K562 (cell line): ENCODE data around the gene RBX1.

Source experiments
- ATF7 ChIP-seq: fragments of 450-650 bp; IDR thresholded peaks from 2 replicates; pipeline ENCODE4 v1.7.1; 2014; ENCODE audit warnings: mild to moderate bottlenecking, moderate library complexity
- BRF2 ChIP-seq: IDR thresholded peaks from 3 replicates; pipeline ENCODE4 v1.6.1; 2011; ENCODE audit warnings: borderline replicate concordance, mild to moderate bottlenecking; ENCODE audit not compliant: insufficient read length, insufficient read depth
- CC2D1A ChIP-seq: fragments of 450-650 bp; IDR thresholded peaks from 2 replicates; pipeline ENCODE4 v1.6.1; 2017; ENCODE audit warnings: mild to moderate bottlenecking
- CHD4 ChIP-seq: fragments of 200-600 bp; sonication (generic); IDR thresholded peaks from 3 replicates; pipeline ENCODE4 v1.6.1; 2012; ENCODE audit warnings: low read depth, mild to moderate bottlenecking, mixed read lengths, low read length, inconsistent platforms; ENCODE audit not compliant: insufficient read depth, insufficient replicate concordance, poor library complexity, severe bottlenecking
- DNMT1 ChIP-seq: fragments of 450-650 bp; IDR thresholded peaks from 2 replicates; pipeline ENCODE4 v1.6.1; 2016; ENCODE audit warnings: antibody characterized with exemption, mild to moderate bottlenecking
- MTA1 ChIP-seq: fragments of 450-650 bp; IDR thresholded peaks from 2 replicates; pipeline ENCODE4 v1.6.1; 2017; ENCODE audit warnings: borderline replicate concordance
- NR2F6 ChIP-seq: fragments of 450-650 bp; formaldehyde crosslinking; IDR thresholded peaks from 2 replicates; pipeline ENCODE4 v1.4.0; 2020; ENCODE audit warnings: mild to moderate bottlenecking
- POLR2A ChIP-seq: fragments of 450-650 bp; conservative IDR thresholded peaks from 2 replicates; pipeline ENCODE4 v1.6.1; 2016
- POLR2G ChIP-seq: fragments of 200-400 bp; formaldehyde crosslinking; IDR thresholded peaks from 2 replicates; pipeline ENCODE4 v1.6.1; 2017; ENCODE audit warnings: low read depth, mild to moderate bottlenecking, antibody characterized with exemption, low read length, moderate library complexity
- ZC3H11A ChIP-seq: IDR thresholded peaks from 2 replicates; pipeline ENCODE4 v1.6.1; 2012; ENCODE audit warnings: low read depth, low read length, improper control_type of control experiment
- ZNF41 ChIP-seq: fragments of 250-450 bp; sonication (Bioruptor Pico); conservative IDR thresholded peaks from 2 replicates; pipeline ENCODE4 v1.4.0; 2020; ENCODE audit warnings: mild to moderate bottlenecking
- ZNF518B ChIP-seq: fragments of 250-450 bp; sonication (Bioruptor Pico); IDR thresholded peaks from 2 replicates; pipeline ENCODE4 v1.5.0; 2021; ENCODE audit warnings: mild to moderate bottlenecking, moderate library complexity

DNA sequence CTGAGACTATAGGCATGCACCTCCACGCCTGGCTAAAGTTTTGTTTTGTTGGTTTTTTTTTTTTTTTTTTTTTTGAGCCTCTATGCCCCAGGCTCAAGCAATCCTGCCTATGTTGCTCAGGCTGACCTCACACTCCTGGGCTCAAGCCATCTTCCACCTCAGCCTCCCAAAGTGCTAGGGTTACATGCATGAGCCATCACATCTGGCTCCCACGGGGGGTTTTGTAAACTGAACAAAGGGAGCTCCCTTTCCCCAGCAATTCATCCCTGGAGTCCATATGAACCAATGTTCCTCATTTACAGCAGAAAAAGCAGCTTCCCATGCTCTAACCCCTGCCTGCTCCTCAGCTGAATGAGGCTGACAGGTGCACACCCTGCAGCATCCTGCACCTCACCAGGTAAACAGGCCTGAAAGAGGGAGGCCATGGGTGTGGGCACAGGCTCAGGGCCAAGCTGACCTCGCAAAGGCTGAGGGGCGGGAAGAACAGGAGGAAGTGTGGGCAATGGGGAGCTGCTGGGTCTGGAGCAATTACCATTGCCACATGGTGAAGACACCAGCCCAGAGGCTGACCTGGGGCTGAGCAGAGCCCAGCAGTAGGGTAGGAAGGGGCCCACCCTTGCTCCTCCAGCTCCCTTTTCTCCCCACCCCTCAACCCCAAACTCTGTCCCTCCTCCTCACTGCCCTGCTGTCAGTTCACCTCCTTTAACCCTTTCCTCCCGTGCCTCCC is 58.2 kb downstream of the RBX1 start:
- TF ChIP-seq CHD4 (no peak), ZC3H11A (no peak), BRF2 (no peak), POLR2G (no peak), ATF7 (no peak), POLR2A (no peak), CC2D1A (no peak), MTA1 (no peak), DNMT1 (no peak), ZNF41 (CRISPR knock-in tag) (no peak), NR2F6 (CRISPR knock-in tag) (no peak), ZNF518B (CRISPR knock-in tag) (no peak)
